ENCODE data around the gene UBE4B.
"Not testable (repeated sequence)": the region's sequence is repeated elsewhere in the genome, so short reads cannot be mapped to it uniquely, and the experiment has no call there.

Gene UBE4B

DNA sequence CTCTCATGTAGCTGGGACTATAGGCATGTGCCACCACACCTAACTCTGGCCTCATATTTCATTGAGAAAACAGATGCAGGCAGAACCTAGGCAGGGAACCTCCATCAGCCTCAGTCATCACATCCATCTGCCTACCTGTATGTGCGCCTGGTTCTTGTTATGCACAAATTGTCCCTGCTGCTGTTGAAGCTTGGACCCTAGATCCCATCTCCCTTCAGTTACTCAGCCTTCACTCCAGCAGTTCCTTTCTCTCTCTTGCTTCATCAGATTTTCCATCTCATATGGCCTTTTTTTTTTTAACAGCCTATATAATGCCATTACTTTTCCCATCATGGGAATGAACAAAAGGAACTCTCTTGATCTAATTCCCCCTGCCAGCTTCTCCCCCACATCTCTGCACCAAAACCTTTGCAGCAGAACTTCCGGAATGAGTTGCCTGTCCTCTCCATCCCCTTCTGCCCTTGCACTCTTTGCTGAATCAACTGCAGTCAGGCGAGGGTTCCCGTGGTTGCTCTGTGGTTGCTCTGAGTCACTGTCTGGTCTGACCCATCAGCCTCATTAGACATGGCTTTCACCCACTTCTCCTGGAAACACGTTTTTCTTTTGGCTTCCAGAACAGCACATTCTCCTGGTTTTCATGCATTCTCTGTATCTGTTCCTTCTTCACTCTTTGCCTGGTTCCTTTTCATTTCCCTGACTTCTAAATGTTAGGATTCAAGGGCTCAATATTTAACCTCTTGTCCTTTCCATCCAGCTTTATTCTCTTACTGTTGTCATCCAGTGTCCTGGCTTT lies 41.5 kb downstream of the UBE4B start:
- DNase-seq = no peak

DNA sequence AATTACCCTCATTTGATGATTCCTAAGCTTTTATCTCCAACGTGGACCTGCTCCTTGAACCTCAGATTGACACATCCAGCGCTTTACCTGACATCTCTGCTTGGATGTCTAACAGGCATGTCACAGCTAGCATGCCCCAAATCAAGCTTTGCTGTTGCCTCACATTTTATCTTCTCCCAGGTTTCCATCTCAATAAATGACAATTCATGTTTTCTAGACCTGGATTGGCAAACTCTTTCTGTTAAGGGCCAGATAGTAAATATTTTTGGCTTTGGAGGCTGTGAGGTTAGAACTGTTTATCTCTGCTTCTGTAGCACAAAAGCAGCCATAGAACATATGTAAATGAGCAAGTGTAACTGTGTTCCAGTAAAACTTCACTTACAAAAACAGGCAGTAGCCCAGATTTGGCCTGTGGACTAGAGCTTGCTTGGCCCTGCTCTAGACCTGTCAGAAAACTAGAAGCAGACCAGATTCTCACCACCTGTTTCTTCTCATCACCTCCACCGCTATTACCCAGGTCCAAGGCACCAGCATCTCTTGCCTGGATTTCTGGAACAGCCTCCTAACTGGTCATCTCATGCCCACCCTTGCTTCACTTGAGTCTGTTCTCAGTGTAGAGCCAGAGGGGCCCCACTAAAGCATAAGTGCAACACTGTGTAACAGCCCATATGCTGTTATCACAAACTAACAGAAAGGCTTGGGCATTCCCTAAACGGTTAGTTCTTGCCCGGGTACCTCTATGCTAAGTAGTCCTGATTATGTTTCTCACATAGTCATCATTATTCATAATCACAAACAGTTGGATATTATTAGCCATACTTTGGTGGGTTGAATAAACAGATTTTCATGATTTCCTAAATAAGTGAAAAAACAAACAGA lies 42.3 kb downstream of the UBE4B start:
- DNase-seq = no peak

DNA sequence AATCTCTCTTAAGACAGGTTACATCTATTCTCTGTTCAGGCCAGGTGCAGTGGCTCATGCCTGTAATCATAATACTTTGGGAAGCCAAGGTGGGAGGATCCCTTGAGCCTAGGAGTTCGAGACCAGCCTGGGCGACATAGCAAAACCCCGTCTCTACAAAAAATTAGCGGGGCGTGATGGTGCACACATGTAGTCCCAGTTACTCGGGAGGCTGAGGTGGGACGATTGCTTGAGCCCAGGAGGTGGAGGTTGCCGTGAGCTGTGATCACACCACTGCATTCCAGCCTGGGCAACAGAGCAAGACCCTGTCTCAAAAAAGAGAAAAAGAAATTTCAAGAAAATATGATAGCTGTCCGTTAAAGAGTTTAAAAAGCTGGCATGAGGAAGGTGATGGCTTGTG lies 43.0 kb downstream of the UBE4B start:
- DNase-seq = no peak

DNA sequence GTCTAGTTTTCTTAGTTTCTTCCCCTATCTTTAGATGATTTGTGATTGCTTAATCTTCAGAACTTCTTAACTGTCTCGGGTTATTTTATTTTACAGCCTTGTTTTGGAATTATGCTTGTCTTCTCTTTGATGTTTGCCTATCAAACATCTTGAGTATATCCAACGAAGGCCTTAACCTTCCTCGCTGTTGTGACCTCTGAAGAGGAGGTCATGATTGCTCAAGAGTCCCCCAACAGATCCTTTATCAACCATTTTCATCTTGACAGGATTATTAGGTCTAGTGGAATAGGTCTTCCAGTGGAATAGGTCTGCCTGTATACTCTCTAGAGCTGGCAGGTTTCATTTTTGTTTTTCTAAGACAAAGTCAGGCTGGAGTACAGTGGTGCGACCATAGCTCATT lies 45.7 kb downstream of the UBE4B start:
- no peak for DNase-seq

DNA sequence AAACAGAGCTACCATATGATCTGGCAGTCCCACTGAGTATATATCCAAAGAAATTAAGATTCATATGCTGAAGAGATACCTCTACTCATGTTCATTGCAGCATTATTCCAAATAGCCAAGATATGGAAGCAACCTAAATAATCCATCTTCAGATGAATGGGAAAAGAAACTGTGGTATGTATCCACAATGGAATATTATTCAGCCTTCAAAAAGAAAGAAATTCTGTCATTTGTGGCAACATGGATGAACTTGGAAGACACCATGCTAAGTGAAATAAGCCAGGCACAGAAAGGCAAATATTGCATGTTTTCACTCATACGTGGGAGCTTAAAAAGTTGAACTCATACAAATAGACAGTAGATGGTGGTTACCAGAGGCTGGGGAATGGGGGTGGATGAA lies 47.8 kb downstream of the UBE4B start:
- no peak for DNase-seq

GRCh38 chr1:10082785-10083479 lies 50.2 kb downstream of the UBE4B start:
- no peak for DNase-seq

DNA sequence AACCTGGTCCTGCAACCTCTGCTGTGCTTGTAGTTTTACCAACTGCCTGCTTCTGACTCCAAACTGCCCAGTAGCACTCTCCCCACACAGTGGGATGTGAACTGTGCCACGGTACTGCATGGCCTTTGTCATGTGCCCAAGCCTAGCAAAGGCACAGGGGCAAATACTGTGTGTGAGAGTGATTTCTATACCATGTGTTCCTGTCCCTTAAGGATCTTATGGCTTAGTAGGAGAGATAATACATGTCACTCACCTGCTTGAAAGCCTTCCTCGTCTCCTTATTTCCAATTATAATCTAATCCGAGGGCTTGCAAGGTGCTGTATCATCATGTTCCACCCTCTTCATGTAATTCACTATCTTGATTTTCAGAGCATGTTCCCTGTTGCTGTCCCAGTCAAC lies 51.3 kb downstream of the UBE4B start:
- DNase-seq = no peak

DNA sequence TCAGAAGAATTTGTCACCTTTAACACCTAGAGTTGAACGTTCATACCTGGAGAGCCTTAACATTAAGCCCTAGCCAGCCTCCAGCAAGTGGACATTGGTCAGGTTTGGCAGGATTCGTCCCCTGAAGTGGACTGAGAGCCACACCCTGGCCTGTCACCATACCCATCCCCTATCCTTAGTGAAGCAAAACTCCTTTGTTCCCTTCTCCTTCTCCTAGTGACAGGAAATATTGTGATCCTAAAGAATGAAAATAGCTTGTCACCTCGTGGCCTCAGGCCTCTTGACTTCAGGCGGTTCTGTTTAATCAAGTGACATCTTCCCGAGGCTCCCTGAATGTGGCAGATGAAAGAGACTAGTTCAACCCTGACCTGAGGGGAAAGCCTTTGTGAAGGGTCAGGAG lies 52.3 kb downstream of the UBE4B start:
- DNase-seq = no peak

- DNase-seq = no peak
Observed at GRCh38 chr1:10087210-10087609, 54.5 kb downstream of the UBE4B start.

DNA sequence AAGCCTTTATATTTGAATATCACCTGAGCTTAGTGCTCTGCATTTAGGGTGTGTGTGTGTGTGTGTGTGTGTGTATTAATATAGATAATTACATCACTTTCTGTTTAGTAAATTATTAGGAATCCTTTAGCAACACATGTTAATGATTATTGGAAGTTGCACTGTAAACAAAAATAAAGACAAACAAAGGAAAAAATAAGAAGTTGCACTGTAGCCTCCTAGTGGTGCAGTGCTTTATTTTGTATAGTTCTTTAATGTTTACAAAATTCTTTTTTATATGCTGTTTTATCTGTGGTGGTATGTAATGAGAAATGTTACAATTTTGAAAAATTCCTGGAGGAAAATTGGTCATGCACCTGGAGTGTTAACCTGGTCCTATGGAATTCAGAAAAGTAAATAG lies 69.2 kb downstream of the UBE4B start:
- no peak for DNase-seq

DNA sequence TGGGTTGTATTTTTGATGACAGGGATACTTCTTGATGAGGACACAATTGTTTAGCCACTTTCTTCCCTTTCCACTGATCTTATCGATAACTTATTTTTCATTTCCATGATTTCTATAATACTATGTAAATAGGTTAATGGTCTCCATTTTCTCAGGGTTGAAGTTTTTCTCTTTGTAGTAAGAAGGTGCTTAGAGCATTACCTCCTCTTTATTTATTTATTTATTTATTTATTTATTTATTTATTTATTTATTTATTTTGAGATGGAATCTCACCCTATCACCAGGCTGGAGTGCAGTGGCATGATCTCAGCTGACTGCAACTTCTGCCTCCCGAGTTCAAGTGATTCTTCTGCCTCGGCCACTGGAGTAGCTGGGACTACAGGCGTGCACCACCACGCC lies 70.4 kb downstream of the UBE4B start:
- DNase-seq = no peak

GRCh38 chr1:10104834-10105233 lies 72.1 kb downstream of the UBE4B start:
- DNase-seq = no peak

- DNase-seq = no peak
Observed at GRCh38 chr1:10105484-10105883, 72.7 kb downstream of the UBE4B start.

DNA sequence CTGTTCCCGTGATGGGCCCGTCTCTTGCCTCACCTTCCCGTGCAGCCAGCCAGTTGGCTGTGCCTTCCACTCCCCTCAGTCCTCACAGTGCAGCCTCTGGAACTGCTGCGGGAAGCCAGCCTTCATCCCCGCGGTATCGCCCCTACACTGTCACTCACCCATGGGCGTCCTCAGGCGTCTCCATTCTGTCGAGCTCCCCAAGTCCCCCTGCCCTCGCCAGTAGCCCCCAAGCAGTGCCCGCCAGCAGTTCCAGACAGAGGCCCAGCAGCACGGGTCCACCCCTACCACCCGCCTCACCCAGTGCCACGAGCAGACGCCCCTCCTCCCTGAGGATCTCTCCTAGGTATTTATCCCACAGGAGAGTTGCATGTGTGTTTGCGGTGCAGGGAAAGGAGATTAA lies 73.5 kb downstream of the UBE4B start:
- DNase-seq = no peak

- no peak for DNase-seq
Observed at GRCh38 chr1:10106756-10107475, 74.2 kb downstream of the UBE4B start.

- not testable (repeated sequence) for DNase-seq
Observed at GRCh38 chr1:10107476-10107847, 74.7 kb downstream of the UBE4B start.

GRCh38 chr1:10108134-10108663 lies 75.4 kb downstream of the UBE4B start:
- no peak for DNase-seq

GRCh38 chr1:10108948-10109708 lies 76.4 kb downstream of the UBE4B start:
- DNase-seq = no peak

- no peak for DNase-seq
Observed at GRCh38 chr1:10113501-10113900, 80.7 kb downstream of the UBE4B start.

DNA sequence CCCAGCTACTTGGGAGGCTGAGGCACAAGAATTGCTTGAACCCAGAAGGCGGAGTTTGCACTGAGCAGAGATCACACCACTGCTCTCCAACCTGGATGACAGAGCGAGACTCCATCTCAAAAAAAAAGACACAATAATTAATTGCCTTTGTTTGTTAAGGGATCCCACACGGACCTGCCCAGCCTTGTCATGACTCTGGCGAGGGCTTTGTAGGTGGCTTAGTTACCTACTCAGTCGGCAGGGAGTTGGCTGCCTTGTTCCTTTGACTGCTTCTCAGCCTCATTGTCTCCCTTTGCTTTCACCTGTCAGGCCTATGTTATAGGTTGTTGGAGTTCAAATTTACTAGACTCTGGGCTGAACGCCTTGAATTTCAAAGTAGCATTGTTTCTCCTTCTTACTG lies 82.0 kb downstream of the UBE4B start:
- DNase-seq = no peak

- DNase-seq = no peak
Observed at GRCh38 chr1:10117132-10117531, 84.4 kb downstream of the UBE4B start.

- no peak for DNase-seq
Observed at GRCh38 chr1:10117865-10118264, 85.1 kb downstream of the UBE4B start.
